NCI-H1092 treated with DMSO at 0.1 percent for 48 hours (cell line): ENCODE measurements around the gene TMEM132A.
"Not testable (repeated sequence)": the region's sequence is repeated elsewhere in the genome, so short reads cannot be mapped to it uniquely, and the experiment has no call there.

Experiments
- DNase-seq: peaks from one replicate; lab custom pipeline; 2025; lab: John Stamatoyannopoulos, UW

Gene TMEM132A

DNA sequence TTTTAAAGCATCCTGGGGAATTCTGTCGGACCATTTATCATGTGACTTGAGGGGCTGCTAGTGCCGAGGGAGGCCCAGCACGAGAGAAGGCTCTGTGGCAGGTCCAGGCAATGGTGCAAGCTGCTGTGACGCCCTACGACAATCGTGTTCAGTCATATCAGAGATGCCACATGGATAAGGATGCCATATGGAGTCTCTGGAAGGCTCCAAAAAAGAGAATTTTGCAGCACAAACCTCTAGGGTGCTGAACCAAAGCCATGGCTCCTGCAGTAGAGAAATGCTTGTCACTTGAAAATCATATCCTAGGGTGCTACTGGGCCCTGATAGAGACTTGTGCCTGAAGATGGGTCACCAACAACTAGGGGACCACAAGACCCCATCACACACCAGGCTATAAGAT, 40.5 kb downstream of the TMEM132A start:
- DNase-seq: no peak

DNA sequence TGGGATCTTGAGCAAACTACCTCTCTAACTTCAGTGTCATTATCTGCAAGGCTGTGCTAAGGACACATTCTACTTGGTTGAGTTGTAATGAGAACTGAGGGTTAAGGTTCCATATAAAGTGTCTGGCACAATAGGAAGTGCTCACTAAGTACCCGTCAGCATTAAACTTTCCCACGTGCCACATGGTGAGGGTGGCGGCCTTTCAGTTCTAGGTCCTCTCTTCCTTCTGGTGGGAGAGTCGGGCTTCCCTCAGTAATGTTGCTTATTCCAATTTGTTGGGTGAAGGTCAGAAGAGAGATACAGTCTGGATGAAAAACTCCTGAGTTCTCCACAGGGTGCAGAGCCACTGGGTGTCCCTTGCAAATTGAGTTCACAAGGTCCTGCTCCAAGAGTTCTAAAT, 42.6 kb downstream of the TMEM132A start:
- DNase-seq: no peak

DNA sequence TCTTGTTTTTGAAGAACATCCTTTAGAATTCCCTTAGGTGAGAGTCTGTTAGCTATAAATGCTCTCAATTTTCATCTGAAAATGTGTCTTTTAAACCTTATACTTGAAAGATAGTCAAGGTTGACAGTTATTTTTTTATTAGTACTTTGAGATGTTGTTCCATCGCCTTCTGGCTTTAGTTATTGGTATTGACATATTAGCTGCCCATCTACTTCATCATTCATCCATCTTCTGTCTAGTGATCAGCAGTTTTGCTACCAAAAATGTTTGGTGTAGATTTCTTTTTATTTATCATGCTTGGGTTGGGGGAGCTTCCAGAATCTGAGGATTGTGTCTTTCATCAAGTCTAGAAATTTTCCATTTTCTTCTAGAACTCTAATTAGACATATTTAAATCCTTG, 44.0 kb downstream of the TMEM132A start:
- DNase-seq: no peak

DNA sequence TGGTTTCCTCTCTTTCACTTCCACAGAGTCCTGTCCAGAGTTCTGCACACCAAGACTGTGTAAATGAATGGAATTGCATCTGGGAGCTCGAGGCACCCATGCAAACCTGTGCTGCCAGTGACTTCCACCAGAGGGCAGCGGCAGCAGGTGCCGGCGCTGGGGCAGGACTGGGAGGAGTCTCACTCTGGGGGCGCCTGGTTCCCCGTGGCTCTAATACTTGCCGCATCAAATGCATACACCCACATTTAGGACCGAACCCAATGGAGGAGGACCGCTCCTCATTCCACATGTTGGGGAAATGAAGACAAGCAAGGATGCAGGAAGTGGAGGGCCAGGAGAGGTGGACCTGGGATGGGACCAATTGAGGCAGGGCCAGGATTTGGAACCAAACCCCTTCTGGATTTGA, 46.1 kb downstream of the TMEM132A start:
- peak; percentile 22 for DNase-seq

DNA sequence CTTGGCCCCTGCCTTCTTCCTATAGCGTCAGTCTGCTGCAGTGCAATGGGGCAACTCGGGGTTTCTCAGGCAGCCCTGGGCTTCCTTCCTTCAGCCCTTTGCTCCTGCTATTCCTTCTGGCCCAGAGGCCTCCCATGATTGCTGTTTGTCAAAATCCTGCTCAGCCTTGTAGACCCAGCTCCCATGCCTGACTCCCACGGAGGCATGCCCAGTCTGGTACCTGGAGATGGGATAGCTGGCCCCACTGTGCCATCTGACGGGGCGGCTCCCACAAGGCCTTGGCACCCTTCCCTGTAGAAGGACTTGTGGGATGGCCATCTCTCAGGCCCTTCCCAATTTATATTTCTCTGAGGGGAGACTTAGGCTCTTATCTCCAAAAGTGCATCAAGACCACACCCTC, 46.6 kb downstream of the TMEM132A start:
- DNase-seq: no peak

DNA sequence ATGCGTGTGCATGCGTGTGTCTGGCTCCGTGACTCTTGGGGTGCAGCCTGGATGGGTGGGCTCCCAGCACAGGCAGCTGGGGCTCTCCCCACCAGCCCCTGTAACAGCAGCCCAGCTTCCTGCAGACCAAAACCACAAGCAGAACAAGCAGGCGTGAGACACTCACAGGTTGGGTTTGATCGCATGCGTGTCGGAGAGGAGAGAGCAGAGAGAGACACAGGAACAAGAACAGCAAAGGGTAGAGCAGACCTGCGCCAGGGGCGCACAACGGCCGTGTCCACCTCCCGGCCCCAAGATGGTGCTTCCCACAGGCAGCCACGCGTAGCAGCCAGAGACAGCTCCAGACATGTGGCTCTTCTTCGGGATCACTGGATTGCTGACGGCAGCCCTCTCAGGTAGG, 47.3 kb downstream of the TMEM132A start, which contains the start of gene CD6:
CD6 (plus strand) TSS at position 161 of the 400 bp plus-strand sequence; CDS start at position 347, 186 bp downstream.
- DNase-seq: no peak

DNA sequence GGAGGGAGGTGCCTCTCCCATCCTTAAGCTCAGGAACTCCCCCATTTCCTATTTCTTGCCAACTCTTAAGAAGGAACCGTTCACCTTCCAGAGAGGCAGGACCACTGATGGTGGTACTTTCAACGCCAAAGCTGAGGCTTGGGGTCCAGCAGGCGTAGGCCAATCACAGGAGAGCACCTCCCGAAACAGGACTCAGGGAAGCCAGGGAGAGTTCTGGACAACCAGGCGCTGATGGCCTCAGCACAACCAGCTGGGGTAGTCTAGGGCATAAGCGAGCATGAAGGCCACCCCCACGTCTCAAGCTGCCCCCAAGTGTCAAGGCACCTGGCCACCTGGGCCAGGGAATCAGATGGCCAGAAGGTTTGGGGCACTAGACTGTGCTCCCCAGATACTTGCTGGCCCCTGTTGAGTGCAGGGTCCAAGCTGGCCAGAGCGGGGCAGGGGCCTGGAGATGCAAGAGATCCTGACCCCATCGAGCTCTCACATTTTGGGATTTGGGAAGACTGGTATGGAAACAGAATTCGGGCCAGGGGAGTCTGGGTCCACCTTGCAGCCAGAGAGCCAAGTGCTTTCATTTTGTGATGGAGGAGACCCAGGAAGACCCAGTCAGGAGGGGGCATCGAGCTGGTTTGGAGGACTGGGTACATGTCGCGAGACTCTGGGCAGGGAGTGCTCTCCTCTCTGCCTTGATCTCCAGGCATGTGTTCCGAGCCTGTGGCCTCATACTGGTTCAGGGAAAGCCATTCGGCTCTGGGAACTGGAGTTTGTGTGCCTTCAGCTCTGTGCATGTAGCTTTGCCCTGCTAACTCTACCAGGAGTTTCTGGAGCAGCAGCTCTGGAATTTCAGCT, 48.1 kb downstream of the TMEM132A start:
- no peak for DNase-seq

DNA sequence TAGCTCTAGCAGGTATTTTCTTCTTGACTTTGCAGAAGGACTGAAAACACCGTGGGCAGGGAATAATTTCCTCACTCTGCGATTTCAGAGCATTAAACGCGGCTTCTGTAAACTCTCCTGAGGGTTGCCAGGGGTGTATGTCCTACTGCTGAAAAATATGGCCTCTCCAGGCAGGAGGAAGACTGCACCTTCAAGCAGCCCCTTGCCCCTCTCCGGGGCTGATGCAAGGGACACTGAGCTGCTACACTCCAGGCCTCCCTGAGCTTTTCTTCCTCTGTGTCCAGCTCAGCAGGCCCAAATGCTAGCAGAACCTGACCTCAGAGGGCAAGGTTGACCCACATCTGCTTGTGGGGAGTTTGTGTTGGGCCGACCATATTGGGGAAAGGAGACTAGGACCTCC, 49.4 kb downstream of the TMEM132A start:
- DNase-seq: no peak

DNA sequence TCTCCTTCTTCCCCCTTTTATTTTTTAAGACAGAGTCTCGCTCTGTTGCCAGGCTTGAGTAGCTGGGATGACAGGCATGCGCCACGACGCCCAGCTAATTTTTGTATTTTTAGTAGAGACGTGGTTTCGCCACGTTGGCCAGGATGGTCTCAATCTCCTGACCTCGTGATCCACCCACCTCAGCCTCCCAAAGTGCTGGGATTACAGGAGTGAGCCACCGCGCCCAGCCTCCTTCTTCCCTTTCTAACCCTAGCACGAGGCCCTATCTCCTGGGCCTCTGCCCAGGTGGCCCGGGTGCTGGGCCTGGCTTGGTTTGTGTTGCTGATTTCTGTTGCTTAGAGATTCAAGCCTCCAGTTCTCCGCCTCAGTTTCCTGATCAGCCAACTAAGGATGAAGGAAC, 50.1 kb downstream of the TMEM132A start:
- not testable (repeated sequence) for DNase-seq

DNA sequence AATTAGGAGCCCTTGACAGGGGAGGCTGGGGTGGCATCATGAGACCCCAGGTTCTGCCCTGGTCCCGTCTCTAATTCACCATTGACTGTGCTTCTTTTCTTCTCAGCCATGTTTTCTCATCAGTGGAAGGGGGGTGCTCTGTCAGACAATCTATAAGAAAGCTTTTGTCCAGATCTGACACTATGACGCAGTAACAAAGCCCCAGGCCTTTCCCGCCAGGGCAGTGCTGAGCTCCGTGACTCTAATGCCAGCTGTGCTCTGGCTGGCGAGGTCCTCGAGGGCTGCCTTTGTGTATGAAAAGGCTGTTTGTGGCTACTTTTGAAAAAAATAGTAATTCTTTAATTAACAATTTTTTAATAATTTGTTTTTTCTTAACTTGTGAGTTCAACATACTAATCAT, 50.5 kb downstream of the TMEM132A start:
- no peak for DNase-seq

DNA sequence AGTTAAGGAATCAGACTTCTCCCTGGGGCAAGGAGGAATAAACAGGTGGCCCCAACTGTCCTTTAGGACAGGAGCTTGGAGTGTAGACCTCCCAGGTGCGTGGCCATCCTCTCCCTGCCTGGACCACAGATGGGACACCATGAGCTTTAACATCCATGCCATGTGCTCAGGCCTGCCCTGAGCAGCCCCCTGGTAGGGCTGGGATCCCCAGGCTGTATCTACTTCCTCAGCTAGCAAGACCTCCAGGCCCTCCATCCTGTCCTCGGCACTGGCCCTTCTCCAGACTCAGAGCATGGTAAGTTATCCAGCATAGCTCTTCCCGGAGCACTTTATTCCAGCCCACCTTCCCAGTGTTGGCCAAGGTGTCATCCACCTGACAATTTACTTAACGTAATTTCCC, 53.0 kb downstream of the TMEM132A start:
- no peak for DNase-seq

DNA sequence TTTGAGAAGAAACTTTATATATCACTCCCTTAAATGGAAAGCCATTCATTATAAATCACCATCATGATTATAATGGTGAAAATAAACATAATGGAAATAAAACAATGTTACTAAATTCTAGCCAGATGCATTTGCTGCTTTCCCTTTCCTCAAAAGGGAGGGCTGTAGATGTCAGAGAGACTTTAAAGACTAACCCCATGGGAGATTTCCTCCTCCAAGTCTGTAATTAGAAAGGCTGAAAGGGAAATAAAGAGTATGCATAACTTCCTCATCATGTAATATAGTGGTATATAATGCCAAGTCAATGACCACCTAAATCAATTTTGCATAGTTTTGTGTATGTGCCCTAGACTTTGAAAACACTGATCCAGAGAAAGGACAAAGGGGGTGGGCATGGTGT, 53.6 kb downstream of the TMEM132A start:
- no peak for DNase-seq

DNA sequence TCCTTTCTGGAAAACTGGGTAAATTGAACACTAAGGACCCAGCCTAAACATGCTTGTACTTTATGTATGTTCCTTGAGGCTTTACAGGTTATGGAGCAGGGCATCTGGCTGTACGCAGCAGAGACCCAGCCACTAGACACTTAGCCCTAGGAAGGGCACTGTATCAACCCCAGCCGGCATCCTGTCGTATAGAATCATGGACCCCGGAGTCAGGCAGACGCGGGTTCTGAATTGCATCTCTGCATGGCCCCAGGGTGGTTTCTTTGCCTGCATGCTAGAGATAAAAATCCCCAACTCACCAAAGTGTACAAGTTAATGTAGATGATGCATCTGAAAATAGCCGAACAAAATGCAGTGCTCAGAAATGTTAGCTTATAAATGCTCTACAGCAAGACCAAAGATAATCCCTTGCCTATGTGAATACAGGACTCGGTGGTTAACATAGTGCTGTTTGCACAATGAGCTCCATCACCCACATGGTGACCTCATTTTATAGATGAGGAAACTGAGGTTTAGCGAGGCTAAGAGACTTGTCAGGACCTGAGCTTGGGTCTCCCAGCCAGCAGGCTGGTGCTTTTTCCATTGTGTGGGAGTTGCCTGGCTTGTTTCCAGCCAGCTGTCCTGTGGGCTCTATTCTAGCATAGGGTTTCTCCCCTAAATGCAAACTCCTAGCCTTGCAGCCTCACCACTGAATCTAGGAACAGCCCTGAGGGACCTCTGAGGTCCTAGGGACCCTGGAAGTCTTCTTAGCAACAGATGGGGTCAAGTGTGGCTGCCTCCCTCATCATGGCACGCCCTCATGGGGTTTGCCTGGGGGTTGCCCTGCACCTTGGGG, 54.5 kb downstream of the TMEM132A start:
- no peak for DNase-seq

DNA sequence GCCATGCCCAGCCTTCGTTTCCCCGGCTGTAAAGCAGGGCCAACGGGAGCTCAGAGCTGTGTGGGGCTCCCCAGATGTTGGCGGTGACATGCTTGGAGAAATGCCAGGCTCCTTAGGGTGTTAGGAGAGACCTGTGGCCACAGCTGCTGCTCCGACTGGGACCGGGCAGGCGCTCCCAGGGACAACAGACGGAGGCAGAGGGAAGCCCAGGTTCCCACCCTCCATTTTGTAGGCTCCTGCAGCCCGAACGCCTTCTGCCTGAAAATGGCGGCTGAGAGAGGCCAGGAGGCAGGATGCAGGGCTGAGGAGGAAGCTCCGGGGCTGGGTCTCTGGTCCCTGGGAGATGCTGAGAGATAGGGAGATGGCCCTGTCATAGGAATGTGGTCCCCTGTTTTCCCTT, 57.3 kb downstream of the TMEM132A start:
- no peak for DNase-seq

DNA sequence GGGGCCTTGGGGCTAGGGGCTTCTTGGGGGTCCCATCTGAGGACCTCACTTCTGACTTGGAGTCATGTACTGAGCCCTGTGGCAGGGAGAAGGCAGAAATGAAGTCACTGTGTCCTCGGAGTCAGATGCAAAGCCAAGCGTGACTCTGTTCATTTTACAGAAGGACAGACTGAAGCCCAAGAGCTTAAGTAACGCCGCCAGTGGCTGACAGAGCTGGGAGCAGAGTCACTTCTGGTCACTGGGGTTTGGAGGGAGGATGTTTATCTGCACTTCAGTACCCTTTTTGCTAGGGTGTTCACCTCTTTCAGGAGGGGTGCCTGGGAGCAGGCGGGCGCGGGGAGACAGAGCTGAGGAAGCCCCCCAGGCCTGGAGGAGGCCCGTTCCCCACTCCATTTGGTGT, 57.9 kb downstream of the TMEM132A start:
- DNase-seq: no peak

DNA sequence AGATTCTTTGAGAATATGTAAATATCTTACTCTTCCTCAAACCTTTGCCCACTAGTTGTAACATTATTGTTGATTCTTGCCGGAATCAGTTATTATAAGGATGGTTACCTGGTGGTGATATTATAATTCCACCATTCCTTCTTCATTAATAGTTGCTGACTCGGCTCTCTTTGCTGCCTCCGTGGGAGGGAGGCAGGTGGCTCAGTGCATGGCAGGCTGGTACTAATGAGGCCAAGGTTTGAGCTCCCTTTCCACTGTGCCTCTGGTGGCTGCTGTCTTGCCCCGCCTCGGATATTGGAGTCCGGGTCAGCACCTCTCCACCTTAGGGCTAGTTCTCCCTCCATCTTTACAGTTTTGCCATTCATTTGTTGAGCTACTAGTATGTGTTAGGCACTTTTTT, 59.9 kb downstream of the TMEM132A start:
- DNase-seq: no peak

DNA sequence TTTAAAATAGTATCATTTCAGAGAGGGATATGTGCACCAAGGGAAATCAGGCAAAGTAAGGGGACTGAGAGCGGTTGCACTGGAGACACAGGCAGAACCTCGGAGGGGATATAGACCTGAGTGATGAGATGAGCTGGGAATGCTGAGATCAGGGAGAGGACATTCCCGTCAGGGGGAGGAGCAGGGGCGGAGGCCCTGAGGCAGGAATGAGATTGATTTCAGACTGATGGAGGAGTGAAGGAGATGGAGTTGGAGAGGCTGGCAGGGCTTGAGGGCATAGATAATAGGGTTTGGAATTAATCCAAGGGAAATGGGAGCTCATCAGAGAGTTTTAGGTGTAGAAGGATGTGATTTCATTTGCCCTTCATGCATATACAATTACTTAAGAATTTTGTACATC, 60.4 kb downstream of the TMEM132A start:
- DNase-seq: no peak

DNA sequence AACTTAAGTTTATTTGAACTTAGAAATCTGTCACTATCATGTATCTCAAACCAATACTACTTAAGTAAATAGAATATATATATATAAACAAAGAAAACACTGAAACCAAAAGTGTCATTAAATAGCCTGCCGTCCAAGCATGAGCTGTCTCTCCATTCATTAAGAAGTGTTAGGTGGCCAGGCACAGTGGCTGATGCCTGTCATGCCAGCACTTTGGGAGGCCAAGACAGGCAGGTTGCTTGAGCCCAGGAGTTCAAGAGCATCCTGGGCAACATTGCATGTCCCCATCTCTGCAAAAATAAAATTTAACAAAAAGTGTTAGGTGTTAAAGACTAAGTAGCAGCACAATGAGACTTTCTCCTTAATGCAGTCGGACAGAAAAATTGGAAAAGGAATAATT, 61.2 kb downstream of the TMEM132A start:
- no peak for DNase-seq

DNA sequence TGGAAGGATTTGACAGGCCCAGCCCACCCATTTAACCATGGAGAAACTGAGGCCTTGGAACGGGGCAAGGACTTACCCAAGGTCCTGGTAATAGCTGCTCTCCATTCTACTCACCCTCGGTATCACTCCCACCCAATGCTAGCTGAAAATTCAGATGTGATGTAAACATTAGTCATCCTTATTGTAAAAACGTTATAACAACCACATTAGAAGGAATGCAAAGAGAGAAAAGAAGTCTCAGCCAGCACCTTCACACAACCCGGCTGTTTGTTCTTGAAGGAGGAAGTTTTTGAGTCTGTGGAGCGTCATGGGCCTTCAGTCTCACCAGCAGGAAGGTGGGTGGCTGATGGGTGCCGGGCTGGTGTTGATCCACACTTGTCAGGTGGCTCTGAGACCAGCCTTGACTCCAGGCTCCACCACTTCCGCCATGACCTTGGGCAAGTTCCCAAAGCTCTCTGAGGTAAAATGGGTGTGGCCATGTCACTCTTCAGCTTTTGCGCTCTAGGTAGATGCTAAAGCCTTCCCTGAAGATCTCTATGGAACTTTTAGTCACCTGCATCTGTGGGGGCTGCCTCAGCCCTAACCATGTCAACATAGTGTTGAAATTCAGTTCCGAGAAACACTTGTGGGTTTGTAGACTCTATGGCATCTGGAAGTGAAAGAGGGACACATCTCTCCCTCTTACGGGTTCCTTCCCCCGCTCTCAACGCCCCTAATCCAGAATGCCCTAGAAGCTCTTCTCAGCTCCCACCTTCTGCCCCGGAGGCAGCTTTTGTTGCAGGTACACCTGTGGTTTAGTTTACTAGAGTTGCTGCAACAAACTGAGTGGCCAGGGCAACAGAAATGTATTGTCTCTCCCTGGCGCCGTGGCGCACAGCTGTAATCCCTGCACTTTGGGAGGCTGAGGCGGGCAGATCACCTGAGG, 62.0 kb downstream of the TMEM132A start:
- DNase-seq: no peak
